OCI-LY7 (cell line): Measurements from ENCODE around the gene CERS1. TPM values are rescaled to one million over a fixed set of nuclear protein-coding genes. Genes with fewer than 3 reads are reported as not detected.

Experiments used
- BruUV-seq: library from RNA; stranded (reverse); fragments of 400-500 nt; replicated peaks from 2 replicates; lab custom pipeline; 2021; lab: Mats Ljungman, UMichigan
- CTCF ChIA-PET: fragments of 300-600 bp; sonication (Branson Sonifier 250); formaldehyde crosslinking; loops from one replicate; lab custom pipeline; 2022; ENCODE audit warnings: antibody characterized with exemption; ENCODE audit not compliant: unreplicated experiment; lab: Charles Lee
- POLR2A ChIA-PET: fragments of 300-600 bp; sonication (Branson Sonifier 250); formaldehyde crosslinking; loops from one replicate; lab custom pipeline; 2022; ENCODE audit warnings: antibody characterized with exemption; lab: Charles Lee
- DNase-seq: peaks from one replicate; pipeline ENCODE4 v3.0.0-alpha.2; 2015; ENCODE audit warnings: low spot score
- H2AFZ ChIP-seq: fragments of 200-600 bp; sonication (generic), shearing (Covaris generic); 2 replicates; pipeline ENCODE4 v1.6.1; 2014; ENCODE audit warnings: mild to moderate bottlenecking, antibody characterized with exemption, low read length, moderate library complexity
- H3K27ac ChIP-seq: fragments of 200-600 bp; sonication (generic); 2 replicates; pipeline ENCODE4 v1.5.1; 2014; ENCODE audit warnings: mixed run types, low read depth, mild to moderate bottlenecking, moderate library complexity, low read length, inconsistent platforms; ENCODE audit not compliant: poor library complexity, severe bottlenecking
- H3K36me3 ChIP-seq: fragments of 200-600 bp; sonication (generic); 2 replicates; pipeline ENCODE4 v1.6.1; 2014; ENCODE audit warnings: mild to moderate bottlenecking, antibody characterized with exemption, low read length, moderate library complexity, mixed read lengths; ENCODE audit not compliant: insufficient read depth
- H3K4me1 ChIP-seq: fragments of 200-600 bp; sonication (generic); 2 replicates; pipeline ENCODE4 v1.5.1; 2014; ENCODE audit warnings: mild to moderate bottlenecking, low read length; ENCODE audit not compliant: insufficient read depth, poor library complexity, severe bottlenecking
- H3K4me2 ChIP-seq: fragments of 200-600 bp; sonication (generic); 2 replicates; pipeline ENCODE4 v1.6.1; 2014; ENCODE audit warnings: mild to moderate bottlenecking, low read length
- H3K4me3 ChIP-seq: fragments of 200-600 bp; sonication (generic); 2 replicates; pipeline ENCODE4 v1.5.1; 2014; ENCODE audit warnings: mild to moderate bottlenecking, low read depth, low read length; ENCODE audit not compliant: poor library complexity, severe bottlenecking
- H3K79me2 ChIP-seq: fragments of 200-600 bp; sonication (generic); 2 replicates; pipeline ENCODE4 v1.6.1; 2016; ENCODE audit warnings: low read depth, mild to moderate bottlenecking, low read length, moderate library complexity, mixed read lengths; ENCODE audit not compliant: insufficient read depth
- H3K9me2 ChIP-seq: fragments of 200-600 bp; sonication (generic); 2 replicates; pipeline ENCODE4 v1.6.1; 2016; ENCODE audit warnings: mild to moderate bottlenecking, low read length, mixed read lengths; ENCODE audit not compliant: insufficient read depth
- H3K9me3 ChIP-seq: fragments of 200-600 bp; sonication (generic); 2 replicates; pipeline ENCODE4 v1.6.1; 2014; ENCODE audit warnings: mild to moderate bottlenecking, mixed run types, low read length, mixed read lengths
- H4K20me1 ChIP-seq: fragments of 200-600 bp; sonication (generic); 2 replicates; pipeline ENCODE4 v1.6.1; 2014; ENCODE audit warnings: mild to moderate bottlenecking, antibody characterized with exemption, low read length, moderate library complexity, mixed read lengths; ENCODE audit not compliant: insufficient read depth
- CTCF ChIP-seq: fragments of 200-600 bp; sonication (generic); conservative IDR thresholded peaks from 2 replicates; pipeline ENCODE4 v1.5.1; 2014; ENCODE audit warnings: mild to moderate bottlenecking, antibody characterized with exemption, low read length, moderate library complexity, mixed read lengths
- EZH2phosphoT487 ChIP-seq: fragments of 200-600 bp; sonication (generic); IDR thresholded peaks from 2 replicates; pipeline ENCODE4 v1.6.1; 2018; ENCODE audit warnings: low read depth, borderline replicate concordance, mild to moderate bottlenecking, mixed run types, antibody characterized with exemption, low read length, moderate library complexity, mixed read lengths
- intact Hi-C: fragments of 100-400 bp; cut with micrococcal nuclease; formaldehyde crosslinking; loops from one replicate; pipeline ENCODE4 v1.10.0; 2022; ENCODE audit not compliant: unreplicated experiment
- total RNA-seq, 2 experiments: library from RNA; depleted of rRNA in 1 of 2; stranded (reverse); fragments of >200 nt in 1 of 2; shearing (Covaris generic) in 1 of 2; gene quantifications; 2 replicates each; pipeline ENCODE4 v1.2.3, GENCODE V29; 2014 to 2022

The CERS1 gene
- total RNA-seq, 2 experiments from 2014 or later: 0.09 TPM; not detected in 1

- Histone ChIP-seq H3K9me2 (no peaks in the 10 kb centered on the region), H3K4me2 (no peak overlapping the region), H3K9me3 (no peaks in the 10 kb centered on the region), H3K4me3 (no peak overlapping the region), H3K79me2 (peaks cover 30% of the 10 kb centered on the region; the same call in 1 of the 2 replicates), H2AFZ (no peak overlapping the region), H3K27ac (no peak overlapping the region), H3K36me3 (peaks cover 100% of the 10 kb centered on the region), H3K4me1 (peaks cover 8% of the 10 kb centered on the region), H4K20me1 (0 out of 2 replicates have a peak, but pooled peaks cover 12% of the 10 kb centered on the region)
- TF ChIP-seq EZH2phosphoT487 (no peak), CTCF (no peak)
- ChIA-PET POLR2A (no interaction called here), CTCF (no interaction called here)
- intact Hi-C loops: no loop called here
- DNase-seq: no peak
- BruUV-seq: no TSS peak
Measured at GRCh38 chr19:18851673-18852325, 44.2 kb downstream of the CERS1 start.

- H3K4me2 ChIP-seq: no peak overlapping the region
- H3K4me3 ChIP-seq: no peak overlapping the region
- H3K4me1 ChIP-seq: peaks cover 8% of the 10 kb centered on the region
- no peak for DNase-seq
- H3K36me3 ChIP-seq: peaks cover 97% of the 10 kb centered on the region
- ChIA-PET POLR2A (interaction anchor here (0.7 kb wide), 1 partner anchor 17 kb away, joined by 3 read pairs; no protein-coding TSS in a partner anchor), CTCF (interaction anchor here (0.6 kb wide), 1 partner anchor 29 kb away, joined by 3 read pairs; no protein-coding TSS in a partner anchor)
- H2AFZ ChIP-seq: no peak overlapping the region
- no peaks in the 10 kb centered on the region for H3K9me3 ChIP-seq
- no peaks in the 10 kb centered on the region for H3K9me2 ChIP-seq
- no peak overlapping the region for H3K27ac ChIP-seq
- no peak for TF ChIP-seq CTCF
- no peak for TF ChIP-seq EZH2phosphoT487
- peaks cover 37% of the 10 kb centered on the region; the same call in 1 of the 2 replicates for H3K79me2 ChIP-seq
- H4K20me1 ChIP-seq: 0 out of 2 replicates have a peak, but pooled peaks cover 12% of the 10 kb centered on the region
- intact Hi-C loops: no loop called here
- no TSS peak for BruUV-seq
Measured at GRCh38 chr19:18850471-18851375, 45.2 kb downstream of the CERS1 start.
